GM23338 (cell line): ENCODE data around the gene PNPLA1. TPM values are rescaled to one million over a fixed set of nuclear protein-coding genes. Genes with fewer than 3 reads are reported as not detected.

Source experiments
- ATAC-seq: fragments of 200-7000 bp; cut with Tn5 transposase; 3 replicates; pipeline ENCODE4 v1.9.1; 2020
- DNase-seq: peaks from one replicate; pipeline ENCODE4 v3.0.0-alpha.2; 2015; ENCODE audit warnings: low spot score
- H2AFZ ChIP-seq: fragments of 200-600 bp; sonication (generic); 2 replicates; pipeline ENCODE4 v1.8.0; 2016; ENCODE audit warnings: antibody characterized with exemption, mild to moderate bottlenecking, moderate library complexity
- H3F3A ChIP-seq: fragments of 200-600 bp; sonication (generic); replicated peaks from 2 replicates; pipeline ENCODE4 v1.8.0; 2017; ENCODE audit warnings: antibody characterized with exemption, mixed run types, low read depth
- H3K27ac ChIP-seq: fragments of 200-600 bp; sonication (generic); 2 replicates; pipeline ENCODE4 v1.6.1; 2016; ENCODE audit warnings: low read depth
- H3K27me3 ChIP-seq: fragments of 200-600 bp; sonication (generic); 2 replicates; pipeline ENCODE4 v1.8.0; 2016; ENCODE audit warnings: mild to moderate bottlenecking, mixed run types, moderate library complexity; ENCODE audit not compliant: insufficient read depth
- H3K36me3 ChIP-seq: fragments of 200-600 bp; sonication (generic); 2 replicates; pipeline ENCODE4 v1.8.0; 2016; ENCODE audit warnings: mild to moderate bottlenecking; ENCODE audit not compliant: insufficient read depth
- H3K4me1 ChIP-seq: fragments of 200-600 bp; sonication (generic); 2 replicates; pipeline ENCODE4 v1.8.0; 2016; ENCODE audit warnings: mild to moderate bottlenecking, moderate library complexity; ENCODE audit not compliant: insufficient read depth
- H3K4me2 ChIP-seq: fragments of 200-600 bp; sonication (generic); 2 replicates; pipeline ENCODE4 v1.7.1; 2017; ENCODE audit warnings: mixed run types
- H3K4me3 ChIP-seq: fragments of 200-600 bp; sonication (generic); 2 replicates; pipeline ENCODE4 v1.6.1; 2016; ENCODE audit warnings: mixed run types
- H3K79me2 ChIP-seq: fragments of 200-600 bp; sonication (generic); replicated peaks from 2 replicates; pipeline ENCODE4 v1.8.0; 2017; ENCODE audit warnings: mild to moderate bottlenecking; ENCODE audit not compliant: insufficient read depth
- H3K9me2 ChIP-seq: fragments of 200-600 bp; sonication (generic); 2 replicates; pipeline ENCODE4 v1.8.0; 2017; ENCODE audit not compliant: insufficient read depth
- H4K20me1 ChIP-seq: fragments of 200-600 bp; sonication (generic); replicated peaks from 2 replicates; pipeline ENCODE4 v1.8.0; 2017; ENCODE audit warnings: mild to moderate bottlenecking; ENCODE audit not compliant: insufficient read depth
- H3K27ac Mint-ChIP-seq: 2 replicates; pipeline ENCODE4 v1.8.0; 2020; ENCODE audit warnings: inconsistent platforms, mild to moderate bottlenecking, moderate library complexity, mixed read lengths
- H3K27me3 Mint-ChIP-seq: 3 replicates; pipeline ENCODE4 v1.8.0; 2022; ENCODE audit warnings: low read depth, mild to moderate bottlenecking, moderate library complexity, mixed read lengths, inconsistent platforms; ENCODE audit not compliant: insufficient read depth, poor library complexity
- H3K36me3 Mint-ChIP-seq: 3 replicates; pipeline ENCODE4 v1.8.0; 2021; ENCODE audit warnings: low read depth, mild to moderate bottlenecking, inconsistent platforms, moderate library complexity, mixed read lengths
- H3K4me1 Mint-ChIP-seq: 3 replicates; pipeline ENCODE4 v1.8.0; 2020; ENCODE audit warnings: mild to moderate bottlenecking, inconsistent platforms, mixed read lengths
- H3K4me3 Mint-ChIP-seq: 3 replicates; pipeline ENCODE4 v1.8.0; 2021; ENCODE audit warnings: moderate library complexity, mild to moderate bottlenecking, inconsistent platforms, mixed read lengths
- H3K9me3 Mint-ChIP-seq: 3 replicates; pipeline ENCODE4 v1.8.0; 2020; ENCODE audit warnings: moderate library complexity, mild to moderate bottlenecking, inconsistent platforms, mixed read lengths
- CREB1 ChIP-seq: fragments of 250-450 bp; sonication (Bioruptor Pico); IDR thresholded peaks from 2 replicates; pipeline ENCODE4 v1.5.0; 2020; ENCODE audit warnings: low read depth, mild to moderate bottlenecking, moderate library complexity
- CTCF ChIP-seq, 2 experiments: fragments of 200-600 bp in 1 of 2; sonication (generic) in 1 of 2; conservative IDR thresholded peaks; 2 replicates each; pipeline versions ENCODE4 v1.5.1 to v1.6.1; 2016 to 2017; ENCODE audit warnings: antibody characterized with exemption in 2 of 2, low read depth in 2 of 2, mild to moderate bottlenecking in 2 of 2, moderate library complexity in 1 of 2
- ETS1 ChIP-seq: IDR thresholded peaks from 2 replicates; pipeline ENCODE4 v1.6.1; 2016; ENCODE audit warnings: antibody characterized with exemption
- EZH2 ChIP-seq: fragments of 200-600 bp; sonication (generic); IDR thresholded peaks from one replicate; pipeline ENCODE4 v1.8.0; 2017; ENCODE audit warnings: antibody characterized with exemption, mild to moderate bottlenecking, low read depth; ENCODE audit not compliant: unreplicated experiment
- JUNB ChIP-seq: IDR thresholded peaks from one replicate; pipeline ENCODE4 v1.6.1; 2016; ENCODE audit warnings: antibody characterized with exemption; ENCODE audit not compliant: unreplicated experiment
- NANOG ChIP-seq: IDR thresholded peaks from 2 replicates; pipeline ENCODE4 v1.6.1; 2016; ENCODE audit warnings: antibody characterized with exemption, borderline replicate concordance
- POLR2AphosphoS5 ChIP-seq: IDR thresholded peaks from 2 replicates; pipeline ENCODE4 v1.6.1; 2016; ENCODE audit warnings: antibody characterized with exemption, low read depth
- REST ChIP-seq: IDR thresholded peaks from one replicate; pipeline ENCODE4 v1.6.1; 2018; ENCODE audit warnings: antibody characterized with exemption; ENCODE audit not compliant: unreplicated experiment
- STAT1 ChIP-seq: IDR thresholded peaks from one replicate; pipeline ENCODE4 v1.6.1; 2016; ENCODE audit warnings: antibody characterized with exemption; ENCODE audit not compliant: unreplicated experiment
- ZNF114 ChIP-seq: fragments of 250-450 bp; sonication (Bioruptor Pico); IDR thresholded peaks from 2 replicates; pipeline ENCODE4 v1.5.0; 2020; ENCODE audit warnings: mild to moderate bottlenecking, moderate library complexity
- ZNF331 ChIP-seq: fragments of 250-450 bp; sonication (Bioruptor Pico); IDR thresholded peaks from 2 replicates; pipeline ENCODE4 v1.5.0; 2020; ENCODE audit warnings: low read depth, mild to moderate bottlenecking, moderate library complexity
- ZNF462 ChIP-seq: fragments of 250-450 bp; sonication (Bioruptor Pico); IDR thresholded peaks from 2 replicates; pipeline ENCODE4 v1.5.0; 2020; ENCODE audit warnings: mild to moderate bottlenecking, moderate library complexity
- polyA plus RNA-seq: library from polyadenylated mRNA; unstranded; fragments of >200 nt; fragmentation: Nextera tagmentation; extraction: Ambion mirVana; gene quantifications from 2 replicates; pipeline ENCODE4 v1.2.1, GENCODE V29; 2016
- total RNA-seq: library from RNA; depleted of rRNA; stranded (reverse); fragments of >200 nt; shearing (Covaris generic); gene quantifications from 2 replicates; pipeline ENCODE4 v1.2.3, GENCODE V29; 2014

Gene PNPLA1
- total and polyA plus RNA-seq, 2 experiments from 2014 or later: not detected

GRCh38 chr6:36297511-36297910 lies 27.7 kb downstream of the PNPLA1 start:
- no peak for DNase-seq
- Histone ChIP-seq H3K4me3 (no peak overlapping the region), H3F3A (no peaks in the 10 kb centered on the region), H3K27ac (no peak overlapping the region), H2AFZ (no peak overlapping the region), H3K4me2 (no peak overlapping the region), H3K9me2 (no peaks in the 10 kb centered on the region), H3K36me3 (no peaks in the 10 kb centered on the region), H3K27me3 (no peaks in the 10 kb centered on the region), H3K4me1 (no peaks in the 10 kb centered on the region), H4K20me1 (no peaks in the 10 kb centered on the region), H3K79me2 (no peaks in the 10 kb centered on the region)
- H3K9me3 Mint-ChIP-seq: no peaks in the 10 kb centered on the region
- no peak for TF ChIP-seq ZNF114 (CRISPR knock-in tag)
- no peak for TF ChIP-seq POLR2AphosphoS5
- TF ChIP-seq ETS1: no peak
- no peak for TF ChIP-seq ZNF331 (CRISPR knock-in tag)
- TF ChIP-seq EZH2: no peak
- TF ChIP-seq NANOG: no peak
- TF ChIP-seq CTCF (conservative IDR thresholded peaks at IDR 0.05; ENCODE audit: low read depth in 2 of 2): no peak
- no peak for TF ChIP-seq REST
- no peak for TF ChIP-seq ZNF462
- no peak for TF ChIP-seq CREB1 (CRISPR knock-in tag)
- TF ChIP-seq STAT1: no peak
- TF ChIP-seq JUNB: no peak
- H3K27me3 Mint-ChIP-seq: peaks cover 3% of the 10 kb centered on the region
- no peaks in the 10 kb centered on the region for H3K36me3 Mint-ChIP-seq
- no peak overlapping the region for H3K4me3 Mint-ChIP-seq
- H3K4me1 Mint-ChIP-seq: no peaks in the 10 kb centered on the region; the same call in 1 of the 3 replicates
- no peak overlapping the region for H3K27ac Mint-ChIP-seq
- ATAC-seq: no peak
